Tongue (tissue), 2 donors: ENCODE data around the gene NTRK1. TPM values are rescaled to one million over a fixed set of nuclear protein-coding genes. Genes with fewer than 3 reads are reported as not detected.

Source experiments
- DNase-seq: peaks from one replicate; pipeline ENCODE4 v3.0.0-alpha.2; 2015
- total RNA-seq: library from RNA; depleted of rRNA; stranded (reverse); fragments of >200 nt; gene quantifications from one replicate; pipeline ENCODE4 v1.2.3, GENCODE V29; 2014

Gene NTRK1
- total RNA-seq, 1 donor from 2014 or later = 0.82 TPM

DNA sequence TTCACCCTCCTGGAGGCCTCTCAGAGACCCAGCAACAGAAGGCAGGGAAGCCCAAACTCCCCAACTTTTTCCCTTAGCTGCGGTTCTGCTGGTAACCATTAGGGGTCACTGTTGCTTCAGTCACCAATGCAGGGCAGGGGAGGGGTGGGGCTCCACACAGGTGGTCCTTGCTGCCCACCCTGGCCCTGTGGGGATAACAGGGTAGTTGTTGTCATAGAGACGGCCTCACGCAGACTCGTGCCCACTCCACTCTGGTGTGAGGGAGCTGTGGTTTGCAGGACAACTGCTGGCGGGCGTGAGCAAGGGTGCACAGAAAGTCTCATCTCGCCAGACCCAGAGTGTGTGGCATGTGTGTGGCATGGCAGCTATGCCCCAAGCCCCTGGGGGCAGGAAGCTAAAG, 21.7 kb upstream of the NTRK1 start:
- peak; percentile 44 for DNase-seq

GRCh38 chr1:156839426-156840109, 21.1 kb upstream of the NTRK1 start:
- no peak for DNase-seq

- no peak for DNase-seq
Measured at GRCh38 chr1:156840186-156840897, 20.3 kb upstream of the NTRK1 start.

GRCh38 chr1:156840898-156841279, 19.8 kb upstream of the NTRK1 start:
- no peak for DNase-seq

GRCh38 chr1:156841295-156841855, 19.3 kb upstream of the NTRK1 start:
- no peak for DNase-seq

GRCh38 chr1:156842618-156843300, 17.9 kb upstream of the NTRK1 start:
- DNase-seq = no peak

GRCh38 chr1:156844102-156844501, 16.6 kb upstream of the NTRK1 start:
- no peak for DNase-seq

DNA sequence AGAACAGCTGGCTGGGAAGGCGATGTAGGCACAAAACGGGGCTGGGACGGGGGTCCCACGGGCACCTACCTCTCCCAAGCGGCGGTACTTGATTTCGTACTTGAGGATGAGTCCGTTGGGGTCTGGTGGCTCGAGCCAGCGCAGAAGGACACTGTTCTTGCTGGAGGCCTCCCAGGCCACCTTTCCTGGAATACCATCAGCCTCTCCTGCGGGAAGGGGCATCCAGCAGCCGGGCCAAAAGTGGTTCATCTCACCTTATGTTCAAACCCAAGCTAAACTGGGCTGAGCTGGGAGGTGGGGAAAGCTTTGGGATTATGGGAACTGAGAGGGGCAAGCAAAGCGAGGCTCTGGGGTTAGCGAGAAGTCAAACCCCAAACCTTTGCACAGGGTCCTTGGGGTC, 16.0 kb upstream of the NTRK1 start:
- no peak for DNase-seq

DNA sequence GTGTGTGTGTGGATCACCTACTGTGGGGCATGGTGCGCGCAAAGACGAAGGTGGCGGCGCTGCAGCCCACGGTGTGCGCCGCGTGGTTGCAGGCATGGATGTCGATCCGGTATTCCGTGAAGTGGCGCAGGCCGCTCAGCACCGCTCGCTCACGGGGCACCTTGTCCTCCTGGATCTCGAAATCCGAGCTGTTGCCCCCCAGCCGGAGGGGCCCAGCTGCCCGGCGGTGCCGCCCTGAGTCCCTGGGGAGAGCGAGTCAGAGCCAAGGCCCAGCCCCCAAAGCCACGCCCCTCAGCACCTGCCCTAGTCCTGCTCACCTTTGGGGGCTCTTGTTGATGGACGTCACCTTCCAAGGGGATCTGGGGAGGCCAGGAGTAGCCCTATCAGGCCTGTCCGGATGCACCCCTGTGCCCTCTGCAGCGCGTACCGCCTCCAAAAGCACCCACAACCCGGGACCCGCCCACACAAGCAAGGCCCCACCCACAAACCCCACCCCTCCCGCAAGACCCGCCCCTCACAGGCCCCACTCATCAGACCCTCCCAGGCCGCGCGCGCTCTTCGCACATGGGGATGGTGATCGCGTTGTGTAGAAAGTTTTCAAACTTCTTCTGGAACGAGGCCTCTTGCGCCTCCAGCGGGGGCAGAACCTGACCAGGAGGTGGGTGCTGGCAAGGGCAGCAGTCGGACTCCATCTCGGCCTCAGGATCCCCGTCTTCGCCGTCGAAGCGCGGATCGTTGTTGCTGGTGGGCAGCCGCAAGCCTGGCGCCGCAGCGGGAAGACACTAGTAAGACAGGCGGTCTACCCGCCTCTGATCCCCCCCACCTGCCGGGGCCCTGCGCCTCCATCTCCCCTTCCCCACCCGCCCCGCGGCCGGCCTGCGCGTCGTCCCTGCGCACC, 15.4 kb upstream of the NTRK1 start:
- no peak for DNase-seq

DNA sequence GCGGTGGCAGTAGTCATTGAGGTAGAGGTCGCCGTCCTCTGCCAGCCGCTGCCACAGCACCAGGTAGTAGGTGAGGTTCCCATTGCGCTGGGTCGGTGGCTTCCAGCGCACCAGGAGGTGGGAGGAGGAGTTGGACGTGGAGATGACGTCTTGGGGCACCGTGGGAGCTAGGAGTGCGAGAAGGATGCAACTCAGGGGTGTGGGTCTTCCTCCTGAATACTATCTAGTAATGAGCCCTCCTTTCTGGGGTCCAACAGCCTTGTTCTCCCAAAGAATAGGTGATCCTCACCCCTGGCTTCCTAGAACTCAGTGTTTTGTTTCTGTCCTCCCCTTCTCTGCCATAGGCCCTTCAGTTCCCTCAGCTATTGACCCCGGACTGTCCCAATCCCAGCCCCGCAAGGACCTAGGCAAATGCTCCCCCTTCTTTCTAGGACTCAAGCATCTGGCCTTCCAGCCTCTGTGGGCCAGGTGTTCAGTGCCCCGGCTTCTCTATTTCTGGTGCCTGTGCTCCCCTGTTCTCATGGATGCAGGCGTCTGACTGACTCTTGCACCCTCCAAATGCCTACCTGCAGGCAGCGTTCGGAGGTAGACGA, 14.6 kb upstream of the NTRK1 start:
- no peak for DNase-seq

DNA sequence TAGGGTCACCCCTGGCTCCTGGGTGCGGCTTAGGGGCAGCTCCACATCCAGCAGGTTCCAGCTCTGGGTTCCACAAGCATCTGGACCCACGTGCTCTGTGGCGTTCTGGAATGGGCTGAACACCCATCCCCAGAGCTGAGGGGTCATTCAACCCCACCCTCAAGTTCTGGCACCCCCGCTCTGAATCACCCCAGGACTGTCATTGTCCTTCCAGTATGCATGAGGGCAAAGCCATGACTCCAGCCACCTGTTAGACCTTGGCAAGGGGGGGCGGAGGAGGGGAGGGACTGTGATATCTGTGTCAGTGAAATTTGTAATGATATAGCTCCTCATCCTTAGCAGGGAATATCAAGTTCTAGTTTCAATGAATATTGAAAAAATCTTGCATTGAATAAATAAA, 14.0 kb upstream of the NTRK1 start:
- no peak for DNase-seq

DNA sequence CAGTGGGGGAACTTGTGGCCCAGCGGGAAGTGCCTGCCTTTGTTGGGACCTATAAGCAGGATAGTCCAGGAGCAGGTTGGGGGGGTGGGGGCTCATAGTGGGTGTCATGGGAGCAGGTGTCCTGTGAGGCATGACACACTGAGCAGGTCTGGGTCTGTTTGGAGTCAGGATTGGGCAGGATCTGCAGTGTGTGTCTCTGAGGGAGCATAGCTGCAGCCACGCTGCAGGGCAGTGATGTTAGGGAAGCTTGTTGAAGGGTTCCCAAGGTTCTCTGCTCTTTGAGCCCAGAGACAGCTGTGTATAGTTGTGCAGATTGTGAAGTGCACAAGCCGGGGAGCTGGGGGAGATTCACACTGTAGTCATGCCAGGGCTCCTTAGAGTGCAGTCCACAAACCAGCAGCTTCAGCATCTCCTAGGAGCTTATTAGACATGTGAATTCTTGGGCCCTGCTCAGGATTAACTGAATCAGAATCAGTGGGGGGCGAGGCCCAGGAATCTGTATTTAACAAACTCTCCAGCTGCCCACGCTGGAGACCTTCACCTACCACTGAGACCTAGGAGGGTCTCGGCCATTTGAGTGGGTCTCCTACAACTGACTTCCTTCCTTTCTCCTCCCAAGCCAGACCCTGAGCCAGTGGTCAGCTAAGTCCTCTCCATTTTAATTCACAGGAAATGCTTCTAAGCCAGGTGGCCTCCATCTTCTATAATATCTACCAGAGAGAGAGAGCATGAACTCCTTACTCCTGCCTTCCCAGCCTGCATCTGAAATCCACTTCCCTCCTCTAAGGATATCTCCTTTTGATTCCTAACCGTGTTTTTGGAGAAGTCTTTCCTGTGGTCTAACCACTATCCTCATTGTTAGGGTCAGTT, 12.8 kb upstream of the NTRK1 start:
- no peak for DNase-seq

DNA sequence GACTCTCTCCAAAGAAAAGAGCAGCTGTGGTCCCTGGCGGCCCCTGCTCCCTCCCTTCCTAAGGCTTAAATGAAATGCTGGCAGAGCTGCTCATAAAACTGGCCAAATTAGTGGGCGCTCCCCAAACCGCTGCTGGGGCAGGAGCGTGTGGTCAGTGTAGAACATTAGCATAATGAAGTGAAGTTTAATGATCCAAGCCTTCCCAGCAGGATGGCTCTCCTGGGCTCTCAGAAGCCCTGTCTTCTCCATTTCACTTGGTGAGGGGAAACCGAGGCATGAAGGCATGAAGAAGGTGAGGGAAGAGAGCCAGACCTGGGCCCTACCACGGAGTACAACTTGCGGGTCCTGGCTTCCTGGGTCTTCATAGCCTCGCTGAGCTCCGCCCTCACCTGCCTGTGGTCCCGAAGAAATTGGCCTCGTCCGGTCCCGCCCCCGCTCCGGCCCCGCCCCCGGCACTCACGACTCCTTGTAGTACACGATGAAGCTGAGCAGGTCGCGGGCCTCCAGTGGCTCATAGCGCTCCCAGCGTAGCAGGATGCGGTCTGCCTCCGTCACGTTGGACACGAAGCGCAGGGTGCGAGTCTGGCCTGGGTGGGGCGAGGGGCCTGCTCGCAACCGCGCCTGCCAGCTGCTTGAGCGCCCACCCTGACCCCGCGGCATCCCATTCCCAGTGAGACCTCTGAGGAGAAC, 12.1 kb upstream of the NTRK1 start:
- no peak for DNase-seq

- no peak for DNase-seq
Measured at GRCh38 chr1:156849151-156849496, 11.5 kb upstream of the NTRK1 start.

GRCh38 chr1:156851779-156852417, 8.8 kb upstream of the NTRK1 start:
- no peak for DNase-seq

DNA sequence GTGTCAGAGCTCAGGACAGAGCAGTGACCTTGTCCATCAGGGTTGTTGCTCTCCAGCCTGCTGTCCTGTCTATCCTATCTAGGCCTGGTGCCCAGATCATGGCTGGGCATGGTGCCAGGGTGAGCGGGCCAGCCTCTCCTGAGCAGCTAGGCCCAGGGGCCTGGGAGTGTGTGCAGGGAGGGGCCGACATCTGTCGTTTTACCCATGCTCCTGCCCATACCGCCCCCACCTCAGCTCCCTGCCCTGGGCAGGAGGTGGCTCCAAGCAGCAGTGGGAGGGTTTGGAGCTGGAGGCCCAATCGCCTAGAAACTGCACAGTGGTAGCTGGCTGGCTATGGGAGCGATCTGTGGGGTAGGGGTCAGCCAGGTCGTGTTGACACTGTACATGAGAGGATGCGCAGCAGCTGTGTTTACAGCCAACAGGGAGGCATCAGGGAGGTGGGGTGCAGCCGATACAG, 8.2 kb upstream of the NTRK1 start:
- DNase-seq = peak; percentile 87

DNA sequence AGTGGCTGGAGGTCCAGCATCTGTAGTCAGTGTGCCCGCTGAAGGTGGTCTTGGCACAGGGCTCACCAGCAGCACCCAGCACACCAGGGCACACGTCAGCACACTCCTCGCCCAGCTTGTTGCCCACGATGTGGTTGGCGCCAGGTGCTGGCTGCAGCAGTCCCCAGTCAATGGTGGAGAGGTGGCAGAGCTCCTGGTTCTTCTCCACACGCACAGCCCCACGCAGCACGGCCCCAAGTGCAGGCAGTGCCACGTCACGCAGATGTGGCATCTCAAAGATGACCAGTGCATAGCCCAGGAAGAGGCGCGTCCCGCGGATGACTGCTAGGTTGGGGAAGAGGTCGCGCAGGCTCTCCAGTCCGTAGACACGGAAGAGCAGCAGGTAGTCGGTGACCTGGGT, 6.9 kb upstream of the NTRK1 start:
- DNase-seq = no peak

- no peak for DNase-seq
Measured at GRCh38 chr1:156854634-156855033, 6.0 kb upstream of the NTRK1 start.

GRCh38 chr1:156856282-156856785, 4.3 kb upstream of the NTRK1 start:
- no peak for DNase-seq
